GM10266 (cell line): ENCODE data around the gene DLGAP1.
A peak's percentile ranks its signal among the peaks of the same experiment; 100 is the strongest.
"Not testable (repeated sequence)": the region's sequence is repeated elsewhere in the genome, so short reads cannot be mapped to it uniquely, and the experiment has no call there.

Experiments used
- DNase-seq: peaks from one replicate; pipeline ENCODE4 v3.0.0; 2012; ENCODE audit errors: extremely low spot score
- TF ChIP-seq, protein P1 (sequence below): IDR thresholded peaks from 2 replicates; pipeline ENCODE4 v1.5.1; 2012; ENCODE audit warnings: mild to moderate bottlenecking, low read depth; ENCODE audit not compliant: control insufficient read depth, insufficient read depth; ENCODE audit errors: missing control alignments

The DLGAP1 gene

DNA sequence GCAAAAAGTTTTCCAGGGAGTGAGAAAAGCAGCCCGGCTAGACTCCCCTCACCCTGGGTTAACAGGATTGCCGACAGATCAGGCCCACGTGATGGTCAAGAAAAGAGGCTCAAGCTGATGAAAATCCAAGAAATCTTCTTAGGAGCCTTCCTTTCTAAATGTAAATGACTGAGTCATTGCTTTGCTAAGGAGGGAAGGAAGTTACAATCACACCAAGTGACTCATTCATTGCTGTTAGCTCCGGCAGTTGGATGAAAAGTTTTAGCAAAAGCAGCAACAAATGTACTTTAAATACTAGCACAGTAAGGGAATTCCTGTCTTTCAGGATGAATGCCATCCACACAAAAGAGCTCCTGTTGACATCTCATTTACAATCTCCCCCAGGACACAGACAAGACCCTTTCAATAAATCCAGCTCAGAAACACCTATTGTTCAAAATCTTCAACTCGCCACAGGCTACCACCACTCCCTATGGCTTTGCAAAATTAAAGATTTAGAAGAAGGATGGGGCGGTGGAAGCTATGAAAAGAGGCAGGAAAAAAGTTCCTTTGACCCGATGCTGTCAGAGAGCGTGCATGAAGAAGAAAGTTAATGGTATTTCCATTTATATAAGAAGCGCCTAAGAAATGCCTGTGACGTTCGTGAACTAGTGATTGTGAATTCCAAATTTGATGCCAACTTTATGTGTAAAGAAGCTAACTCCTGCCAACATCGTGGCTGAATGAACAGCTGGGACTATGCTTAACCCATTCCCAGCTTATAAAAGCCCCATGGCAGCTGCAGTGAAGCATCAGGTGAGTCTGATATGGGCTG lies 851.5 kb downstream of the DLGAP1 start:
- no peak for DNase-seq
- TF ChIP-seq, protein P1, sequence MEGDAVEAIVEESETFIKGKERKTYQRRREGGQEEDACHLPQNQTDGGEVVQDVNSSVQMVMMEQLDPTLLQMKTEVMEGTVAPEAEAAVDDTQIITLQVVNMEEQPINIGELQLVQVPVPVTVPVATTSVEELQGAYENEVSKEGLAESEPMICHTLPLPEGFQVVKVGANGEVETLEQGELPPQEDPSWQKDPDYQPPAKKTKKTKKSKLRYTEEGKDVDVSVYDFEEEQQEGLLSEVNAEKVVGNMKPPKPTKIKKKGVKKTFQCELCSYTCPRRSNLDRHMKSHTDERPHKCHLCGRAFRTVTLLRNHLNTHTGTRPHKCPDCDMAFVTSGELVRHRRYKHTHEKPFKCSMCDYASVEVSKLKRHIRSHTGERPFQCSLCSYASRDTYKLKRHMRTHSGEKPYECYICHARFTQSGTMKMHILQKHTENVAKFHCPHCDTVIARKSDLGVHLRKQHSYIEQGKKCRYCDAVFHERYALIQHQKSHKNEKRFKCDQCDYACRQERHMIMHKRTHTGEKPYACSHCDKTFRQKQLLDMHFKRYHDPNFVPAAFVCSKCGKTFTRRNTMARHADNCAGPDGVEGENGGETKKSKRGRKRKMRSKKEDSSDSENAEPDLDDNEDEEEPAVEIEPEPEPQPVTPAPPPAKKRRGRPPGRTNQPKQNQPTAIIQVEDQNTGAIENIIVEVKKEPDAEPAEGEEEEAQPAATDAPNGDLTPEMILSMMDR = no peak

DNA sequence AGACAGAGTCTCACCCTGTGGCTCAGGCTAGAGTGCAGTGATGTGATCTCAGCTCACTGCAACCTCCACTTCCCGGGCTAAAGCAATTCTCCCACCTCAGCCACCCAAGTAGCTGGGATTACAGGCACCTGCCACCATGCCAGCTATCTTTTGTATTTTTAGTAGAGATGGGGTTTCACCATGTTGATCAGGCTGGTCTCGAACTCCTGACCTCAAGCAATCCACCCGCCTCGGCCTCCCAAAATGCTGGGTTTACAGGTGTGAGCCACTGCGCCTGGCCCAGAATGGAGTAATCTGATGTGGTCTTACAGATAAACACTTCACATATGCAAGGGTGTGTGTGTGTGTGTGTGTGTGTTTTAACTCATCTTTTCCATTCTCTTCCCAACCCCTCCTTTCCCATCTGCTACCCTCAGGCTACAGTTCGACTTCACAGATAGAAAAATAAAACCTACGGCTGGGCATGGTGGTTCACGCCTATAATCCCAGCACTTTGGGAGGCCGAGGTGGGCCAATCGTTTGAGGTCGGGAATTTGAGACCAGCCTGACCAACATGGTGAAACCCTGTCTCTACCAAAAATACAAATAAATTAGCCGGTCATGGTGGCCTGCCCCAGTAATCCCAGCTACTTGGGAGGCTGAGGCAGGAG lies 853.9 kb downstream of the DLGAP1 start:
- DNase-seq = not testable (repeated sequence)

DNA sequence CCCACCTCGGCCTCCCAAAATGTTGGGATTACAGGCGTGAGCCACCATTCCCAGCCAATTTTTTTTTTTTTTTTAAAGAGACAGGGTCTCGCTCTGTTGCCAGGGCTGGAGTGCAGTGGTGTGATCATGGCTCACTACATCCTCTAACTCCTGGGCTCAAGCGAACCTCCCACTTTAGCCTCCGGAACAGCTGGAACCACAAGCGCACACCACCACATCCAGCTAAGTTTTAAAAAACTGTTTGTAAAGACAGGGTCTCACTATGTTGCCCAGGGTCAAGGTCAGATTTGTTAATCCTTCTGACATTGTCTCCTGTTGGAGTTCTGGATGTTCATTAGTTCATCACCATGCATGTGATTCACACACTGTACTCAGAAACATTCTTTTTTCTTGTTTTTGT lies 855.2 kb downstream of the DLGAP1 start:
- TF ChIP-seq, protein P1 = no peak
- DNase-seq = no peak

DNA sequence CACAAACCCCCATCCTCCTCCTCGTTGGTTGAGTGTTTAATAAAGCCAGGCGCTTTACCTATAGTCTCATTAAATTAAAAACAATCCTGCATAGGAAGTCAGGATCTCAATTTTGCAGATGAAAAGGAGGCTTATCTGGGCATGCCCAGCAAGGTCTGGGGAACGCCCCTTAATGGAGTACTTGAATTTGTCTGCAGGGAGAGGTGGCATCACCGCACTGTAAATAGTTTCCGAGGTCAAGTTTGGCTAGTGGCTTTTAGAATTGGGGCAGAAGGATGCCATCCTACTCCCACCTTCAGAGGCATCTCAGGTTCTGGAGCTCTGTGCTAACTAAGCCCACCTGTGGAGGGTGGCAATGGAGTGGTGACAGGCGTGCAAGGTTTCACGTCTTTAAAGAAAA lies 855.9 kb downstream of the DLGAP1 start:
- TF ChIP-seq, protein P1 = no peak

DNA sequence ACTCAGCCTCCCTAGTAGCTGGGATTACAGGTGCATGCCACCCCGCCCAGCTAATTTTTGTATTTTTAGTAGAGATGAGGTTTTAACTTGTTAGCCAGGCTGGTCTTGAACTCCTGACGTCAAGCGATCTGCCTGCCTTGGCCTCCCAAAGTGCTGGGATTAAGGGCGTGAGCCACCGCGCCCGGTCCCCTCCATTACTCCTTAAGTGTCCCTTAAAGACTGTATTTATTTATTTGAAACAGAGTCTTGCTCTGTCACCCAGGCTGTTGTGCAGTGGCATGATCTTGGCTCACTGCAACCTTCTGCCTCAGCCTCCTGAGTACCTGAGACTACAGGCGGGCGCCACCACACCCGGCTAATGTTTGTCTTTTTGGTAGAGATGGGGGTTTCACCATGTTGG lies 856.5 kb downstream of the DLGAP1 start:
- TF ChIP-seq, protein P1 = no peak

More for the DNA sequence above, 855.9 kb downstream of the DLGAP1 start:
- no peak for DNase-seq

DNA sequence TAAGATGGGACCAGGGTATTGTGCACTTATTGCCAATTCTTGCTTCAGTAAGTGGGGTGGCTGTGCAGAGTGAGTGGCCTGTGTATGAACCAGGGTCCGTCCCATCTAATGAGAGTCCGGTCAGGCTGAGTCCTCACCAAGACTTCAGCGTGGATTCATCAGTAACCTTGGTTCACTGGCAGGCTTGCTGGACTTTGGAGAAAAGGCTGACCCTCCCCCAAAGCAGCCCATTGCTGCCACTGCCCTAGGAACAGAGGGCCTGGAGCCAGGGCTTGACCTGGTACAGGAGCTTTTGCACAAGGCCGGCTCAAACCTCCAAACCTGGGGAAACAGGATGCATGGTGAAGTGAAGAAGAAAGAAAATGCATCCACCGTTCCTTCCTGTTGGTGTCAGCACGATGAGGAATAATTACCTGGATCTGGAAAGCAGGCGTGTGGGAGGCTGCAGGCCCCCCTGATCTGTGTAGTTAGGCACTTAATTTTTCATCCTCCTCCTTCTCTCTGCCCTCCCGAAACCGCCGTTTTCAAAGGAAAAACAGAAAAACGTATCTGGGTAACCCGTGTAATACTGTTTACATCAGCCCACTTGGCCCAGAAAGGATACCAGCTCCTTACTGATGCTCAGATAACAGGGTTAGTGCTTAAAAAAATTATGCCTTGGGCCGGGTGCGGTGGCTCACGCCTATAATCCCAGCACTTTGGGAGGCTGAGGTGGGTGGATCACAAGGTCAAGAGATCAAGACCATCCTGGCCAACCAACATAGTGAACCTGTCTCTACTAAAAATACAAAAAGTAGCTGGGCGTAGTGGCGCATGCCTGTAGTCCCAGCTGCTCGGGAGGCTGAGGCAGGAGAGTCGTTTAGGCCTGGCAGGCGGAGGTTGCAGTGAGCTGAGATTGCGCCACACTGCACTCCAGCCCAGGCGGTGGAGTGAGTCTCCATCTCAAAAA lies 857.4 kb downstream of the DLGAP1 start:
- DNase-seq = no peak
- TF ChIP-seq, protein P1 = no peak

More for the DNA sequence above, 856.5 kb downstream of the DLGAP1 start:
- no peak for DNase-seq

DNA sequence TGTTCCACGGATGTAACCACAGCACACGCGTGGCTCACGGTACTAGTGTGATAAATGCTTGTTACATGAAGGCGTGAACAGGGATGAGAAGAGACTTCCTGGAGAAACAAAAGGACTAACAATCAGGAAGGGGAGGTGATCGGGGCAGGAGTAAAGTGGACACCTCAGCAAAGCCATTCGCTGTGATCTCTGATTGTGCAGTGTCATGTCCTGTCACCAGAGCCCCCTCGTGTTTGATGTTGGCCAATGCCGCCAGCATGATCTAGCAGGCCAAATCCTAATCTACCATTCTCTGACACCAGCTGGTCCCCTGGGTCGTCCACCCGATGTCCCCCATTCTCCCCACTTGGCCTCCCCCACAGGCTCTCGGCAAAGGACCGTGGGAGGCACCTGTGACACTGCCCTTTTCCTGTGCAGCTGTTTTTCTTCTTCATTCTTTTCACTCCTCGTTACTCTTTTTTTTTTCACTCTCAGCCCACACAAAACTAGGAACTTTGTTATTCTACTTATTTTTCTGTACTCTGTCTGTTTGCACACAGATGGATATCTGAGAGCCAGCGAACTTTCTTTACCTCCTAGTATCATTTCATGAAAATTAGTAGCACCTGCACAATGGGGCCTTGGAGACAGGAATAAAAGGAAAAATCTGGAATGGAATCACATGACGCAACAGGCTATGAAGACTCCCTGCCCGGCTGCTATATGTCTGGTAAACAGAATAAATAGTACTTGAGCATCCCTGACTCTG lies 858.3 kb downstream of the DLGAP1 start:
- TF ChIP-seq, protein P1 = peak; percentile 65
- peak; percentile 58 for DNase-seq
